Effector memory CD4-positive, alpha-beta T cell (primary cell): ENCODE results near the gene AHNAK.

Experiments used
- DNase-seq, 3 donors: peaks; one replicate each; pipeline ENCODE4 v3.0.0-alpha.2; 2020
- H3K27ac ChIP-seq: 2 replicates; pipeline ENCODE4 v1.7.0; 2013; ENCODE audit warnings: mild to moderate bottlenecking, low read length, moderate library complexity; ENCODE audit not compliant: insufficient read depth, poor library complexity, severe bottlenecking
- H3K27me3 ChIP-seq: replicated peaks from 2 replicates; pipeline ENCODE4 v1.7.0; 2013; ENCODE audit warnings: mild to moderate bottlenecking, low read length; ENCODE audit not compliant: insufficient read depth, control insufficient read depth, poor library complexity, severe bottlenecking
- H3K36me3 ChIP-seq: 2 replicates; pipeline ENCODE4 v1.7.0; 2013; ENCODE audit warnings: mild to moderate bottlenecking, low read length, moderate library complexity; ENCODE audit not compliant: control insufficient read depth, insufficient read depth
- H3K4me1 ChIP-seq: 2 replicates; pipeline ENCODE4 v1.7.0; 2013; ENCODE audit warnings: low read length, mild to moderate bottlenecking; ENCODE audit not compliant: control insufficient read depth, insufficient read depth, poor library complexity, severe bottlenecking
- H3K4me3 ChIP-seq: 2 replicates; pipeline ENCODE4 v1.7.0; 2013; ENCODE audit warnings: low read length, low read depth, mild to moderate bottlenecking; ENCODE audit not compliant: insufficient read depth, poor library complexity, severe bottlenecking
- H3K9me3 ChIP-seq: 2 replicates; pipeline ENCODE4 v1.7.0; 2013; ENCODE audit warnings: mild to moderate bottlenecking, low read length, moderate library complexity; ENCODE audit not compliant: control insufficient read depth

The AHNAK gene

DNA sequence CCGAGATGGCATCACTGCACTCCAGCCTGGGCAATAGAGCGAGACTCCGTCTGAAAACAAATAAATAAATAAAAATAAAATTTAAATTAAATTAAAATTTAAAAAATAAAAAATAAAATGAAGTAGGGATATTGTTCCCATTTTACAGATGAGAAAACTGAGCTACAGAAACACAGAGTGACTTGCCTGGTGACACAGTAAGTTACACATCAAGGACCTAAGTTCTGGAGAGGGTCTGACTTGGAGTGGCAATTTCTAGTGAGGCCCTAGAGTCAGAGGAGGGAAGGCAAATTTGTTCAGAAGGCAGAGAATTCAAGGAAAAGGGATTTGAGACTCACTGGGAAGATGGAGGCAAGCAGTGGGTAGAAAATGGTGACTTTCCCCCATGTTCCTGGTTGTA, 125.7 kb downstream of the AHNAK start:
- Histone ChIP-seq H3K4me1 (no peaks in the 10 kb centered on the region), H3K4me3 (no peak overlapping the region), H3K27ac (no peak overlapping the region), H3K27me3 (no peaks in the 10 kb centered on the region), H3K9me3 (no peaks in the 10 kb centered on the region), H3K36me3 (no peaks in the 10 kb centered on the region)
- no peak for DNase-seq

DNA sequence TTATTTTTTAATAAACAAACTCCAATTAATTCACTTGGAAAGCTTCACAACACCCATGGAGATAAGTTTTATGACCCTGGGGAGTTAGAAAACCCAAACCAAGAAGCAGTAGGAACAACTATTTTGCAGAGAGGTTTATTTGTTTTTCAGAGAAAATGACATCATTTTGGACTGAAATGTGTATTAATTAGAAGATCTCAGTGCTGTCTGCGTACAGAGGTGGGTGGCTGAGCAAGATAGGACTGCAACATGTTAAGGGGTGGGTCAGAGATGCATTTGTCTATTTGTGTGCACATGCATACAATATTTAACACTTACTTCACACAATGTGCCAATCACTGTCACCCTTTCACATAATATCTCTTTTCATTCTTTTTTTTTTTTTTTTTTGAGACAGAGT, 126.7 kb downstream of the AHNAK start:
- Histone ChIP-seq H3K4me3 (no peak overlapping the region), H3K9me3 (no peaks in the 10 kb centered on the region), H3K27ac (no peak overlapping the region), H3K36me3 (no peaks in the 10 kb centered on the region), H3K27me3 (no peaks in the 10 kb centered on the region), H3K4me1 (no peaks in the 10 kb centered on the region)
- DNase-seq: no peak

DNA sequence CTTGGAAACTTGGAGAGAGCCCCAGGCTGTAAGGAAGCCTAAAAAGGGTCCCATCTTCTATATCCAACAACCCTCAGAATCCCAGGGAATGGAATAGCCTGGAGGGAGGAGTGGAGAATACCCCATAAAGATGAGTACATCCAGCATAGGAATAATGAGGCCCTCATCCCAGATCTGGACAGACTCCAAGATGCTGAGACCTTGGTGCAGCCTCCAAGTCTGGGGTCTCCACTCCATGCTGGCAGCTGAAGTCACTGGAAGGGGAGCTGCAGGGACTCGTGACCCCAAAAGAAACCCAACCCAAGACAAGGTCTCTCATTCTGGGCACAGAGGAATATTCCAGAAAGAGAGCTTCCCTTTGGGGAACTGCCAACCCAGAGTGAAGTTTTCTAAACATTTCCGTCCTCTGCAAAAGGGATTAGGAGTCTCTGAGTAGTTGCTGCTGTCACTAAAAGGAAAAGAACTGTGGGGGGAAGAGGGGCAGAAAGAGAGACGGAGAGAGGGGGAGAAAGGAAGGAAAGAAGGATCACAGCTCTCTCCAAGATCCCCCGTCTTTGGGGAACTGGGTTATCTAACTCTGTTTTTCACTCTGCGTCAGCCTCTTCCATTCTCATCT, 127.2 kb downstream of the AHNAK start:
- Histone ChIP-seq H3K4me1 (no peaks in the 10 kb centered on the region), H3K36me3 (no peaks in the 10 kb centered on the region), H3K9me3 (no peaks in the 10 kb centered on the region), H3K27me3 (no peaks in the 10 kb centered on the region), H3K27ac (no peak overlapping the region), H3K4me3 (no peak overlapping the region)
- no peak for DNase-seq

DNA sequence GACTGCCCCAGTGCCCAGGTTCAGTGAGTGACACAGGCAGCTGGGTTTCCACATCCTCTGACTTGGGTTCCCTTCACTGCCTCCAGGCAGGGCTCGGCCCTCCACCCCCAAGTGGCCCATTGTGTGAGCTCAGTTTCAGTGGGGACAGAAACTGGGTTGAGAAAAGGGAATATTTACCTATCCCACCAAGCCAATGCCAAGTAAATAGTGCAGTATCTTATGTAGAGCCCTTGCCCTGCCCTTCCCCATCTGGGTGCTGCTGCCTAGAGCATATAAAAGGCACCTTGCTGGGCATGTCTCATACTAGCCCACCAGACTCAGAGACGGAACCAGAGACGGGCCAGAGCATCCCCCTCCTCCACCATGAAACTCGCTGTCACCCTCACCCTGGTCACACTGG, 127.9 kb downstream of the AHNAK start, which contains the start of gene SCGB1A1:
TSS of gene SCGB1A1 (plus strand) at position 301 of the 400 bp plus-strand sequence. CDS start at position 364, 63 bp downstream.
- H3K9me3 ChIP-seq: no peaks in the 10 kb centered on the region
- no peaks in the 10 kb centered on the region for H3K36me3 ChIP-seq
- H3K4me1 ChIP-seq: no peaks in the 10 kb centered on the region
- H3K4me3 ChIP-seq: no peak within 1 kb of the TSS
- H3K27me3 ChIP-seq: no peaks in the 10 kb centered on the region
- DNase-seq: no peak
- H3K27ac ChIP-seq: no peak within 1 kb of the TSS

DNA sequence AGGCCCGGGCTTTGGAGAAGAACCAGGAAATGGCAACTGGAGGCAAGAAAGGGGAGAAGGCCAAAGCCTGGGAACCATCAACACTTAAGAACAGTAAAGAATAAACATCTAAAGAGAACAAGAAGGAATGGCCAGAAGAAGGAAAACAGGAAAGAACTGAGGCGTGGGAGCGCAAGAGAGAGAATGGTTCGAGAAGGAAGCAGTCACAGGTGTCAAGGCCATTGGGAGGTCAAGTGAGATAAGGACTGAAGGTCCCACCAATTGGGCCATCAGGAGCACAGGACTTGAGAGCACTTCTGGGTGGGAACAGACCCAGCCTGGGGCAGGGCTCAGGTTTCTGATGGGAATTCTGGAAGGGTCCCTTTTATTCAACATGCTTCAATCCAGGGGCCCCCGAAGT, 128.5 kb downstream of the AHNAK start:
- Histone ChIP-seq H3K9me3 (no peaks in the 10 kb centered on the region), H3K4me1 (no peaks in the 10 kb centered on the region), H3K27ac (no peak overlapping the region), H3K4me3 (no peak overlapping the region), H3K27me3 (no peaks in the 10 kb centered on the region), H3K36me3 (no peaks in the 10 kb centered on the region)
- no peak for DNase-seq

DNA sequence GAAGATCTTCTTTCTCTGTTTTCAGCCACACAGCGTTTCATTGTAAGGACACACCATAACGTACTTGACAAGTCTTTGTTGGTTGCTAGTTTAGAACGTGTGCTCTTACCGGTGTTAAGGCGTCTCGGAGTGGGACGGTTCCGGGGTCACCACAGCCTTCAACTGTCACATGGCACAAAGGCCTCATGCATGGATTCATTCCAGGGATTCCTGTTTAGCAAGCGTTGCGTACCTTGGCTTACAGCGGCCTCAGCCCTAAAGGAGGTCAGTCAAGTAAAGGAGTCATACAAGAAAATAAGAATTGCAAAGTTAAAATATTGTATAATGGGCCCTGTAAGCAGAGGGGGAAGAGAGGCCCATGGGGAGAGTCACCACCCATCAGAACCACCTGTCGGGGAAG, 130.0 kb downstream of the AHNAK start:
- no peak for DNase-seq
- no peaks in the 10 kb centered on the region for H3K4me1 ChIP-seq
- no peaks in the 10 kb centered on the region for H3K9me3 ChIP-seq
- no peaks in the 10 kb centered on the region for H3K27me3 ChIP-seq
- no peak overlapping the region for H3K27ac ChIP-seq
- no peaks in the 10 kb centered on the region for H3K36me3 ChIP-seq
- H3K4me3 ChIP-seq: no peak overlapping the region

DNA sequence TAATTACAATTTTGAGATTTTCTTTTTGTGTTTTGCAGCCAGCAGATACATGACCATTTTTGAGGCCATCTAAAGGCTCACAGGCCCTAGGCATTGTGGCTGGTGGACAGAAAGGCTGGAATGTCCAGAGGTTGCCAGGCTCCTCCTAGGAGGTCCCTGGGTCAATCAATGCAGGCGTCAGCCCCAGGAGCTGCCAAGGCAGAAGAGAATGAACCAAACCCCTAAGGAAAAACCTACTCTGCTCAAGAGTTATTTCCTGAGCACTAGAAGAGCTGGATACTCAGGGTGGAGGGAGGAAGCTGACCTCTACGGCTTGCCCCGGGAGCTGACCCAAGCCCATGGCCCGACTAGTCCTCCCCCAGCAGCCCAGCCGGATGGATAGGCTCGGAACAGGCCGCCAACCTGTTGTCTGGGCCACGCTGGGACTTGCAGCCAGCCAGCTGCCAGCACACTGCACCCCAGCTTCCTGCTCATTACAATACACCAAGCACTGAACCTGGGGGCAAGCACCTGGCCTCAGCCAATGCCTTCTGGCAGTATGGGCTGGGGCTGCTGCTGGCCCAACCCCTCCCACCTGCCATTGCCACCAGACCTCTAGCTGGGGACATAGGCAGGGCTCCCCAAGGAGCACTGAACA, 133.4 kb downstream of the AHNAK start:
- Histone ChIP-seq H3K4me1 (no peaks in the 10 kb centered on the region), H3K27me3 (no peaks in the 10 kb centered on the region), H3K27ac (no peak overlapping the region), H3K9me3 (no peaks in the 10 kb centered on the region), H3K4me3 (no peak overlapping the region), H3K36me3 (no peaks in the 10 kb centered on the region)
- no peak for DNase-seq

DNA sequence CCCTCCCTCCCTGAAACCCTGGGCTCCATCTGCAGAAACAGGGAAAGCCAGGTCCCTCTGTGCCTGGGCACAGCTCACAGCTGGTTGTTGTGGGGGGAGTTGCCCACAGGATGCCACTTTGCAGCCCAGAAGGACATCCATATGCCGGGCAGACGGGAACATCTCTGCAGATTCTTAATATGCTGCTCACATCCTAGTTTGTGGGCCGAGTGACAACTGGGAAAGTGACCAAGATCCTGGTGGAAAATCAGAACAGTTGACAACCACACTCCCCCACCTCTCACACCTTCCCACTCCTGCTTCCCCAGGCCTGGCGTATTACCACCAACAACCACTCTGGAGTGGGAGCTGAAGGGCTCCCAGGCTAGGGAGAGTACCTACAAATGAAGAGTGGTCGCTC, 135.1 kb downstream of the AHNAK start:
- Histone ChIP-seq H3K4me1 (no peaks in the 10 kb centered on the region), H3K36me3 (no peaks in the 10 kb centered on the region), H3K27me3 (no peaks in the 10 kb centered on the region), H3K4me3 (no peak overlapping the region), H3K27ac (no peak overlapping the region), H3K9me3 (no peaks in the 10 kb centered on the region)
- DNase-seq: no peak

DNA sequence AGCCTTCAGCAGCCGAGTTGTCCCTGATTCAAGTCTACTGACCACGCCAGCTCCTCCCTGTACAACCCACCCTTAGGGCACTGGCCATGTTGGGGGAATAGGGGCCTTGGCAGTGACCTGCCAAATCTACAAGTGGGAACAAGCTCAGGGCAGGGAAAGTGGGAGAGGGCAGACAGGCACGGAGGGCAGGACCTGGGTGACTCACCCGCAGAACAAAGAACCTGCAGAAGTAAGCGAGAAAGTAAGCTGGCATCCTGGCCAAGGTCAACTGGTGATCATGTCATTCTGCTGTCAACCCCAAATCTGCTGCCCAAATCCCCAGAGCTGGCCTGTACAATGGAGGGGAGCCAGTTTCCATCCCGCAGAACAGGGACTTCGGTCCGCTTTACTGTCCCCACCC, 135.6 kb downstream of the AHNAK start:
- Histone ChIP-seq H3K36me3 (no peaks in the 10 kb centered on the region), H3K9me3 (no peaks in the 10 kb centered on the region), H3K27me3 (no peaks in the 10 kb centered on the region), H3K4me3 (no peak overlapping the region), H3K4me1 (no peaks in the 10 kb centered on the region), H3K27ac (no peak overlapping the region)
- no peak for DNase-seq

DNA sequence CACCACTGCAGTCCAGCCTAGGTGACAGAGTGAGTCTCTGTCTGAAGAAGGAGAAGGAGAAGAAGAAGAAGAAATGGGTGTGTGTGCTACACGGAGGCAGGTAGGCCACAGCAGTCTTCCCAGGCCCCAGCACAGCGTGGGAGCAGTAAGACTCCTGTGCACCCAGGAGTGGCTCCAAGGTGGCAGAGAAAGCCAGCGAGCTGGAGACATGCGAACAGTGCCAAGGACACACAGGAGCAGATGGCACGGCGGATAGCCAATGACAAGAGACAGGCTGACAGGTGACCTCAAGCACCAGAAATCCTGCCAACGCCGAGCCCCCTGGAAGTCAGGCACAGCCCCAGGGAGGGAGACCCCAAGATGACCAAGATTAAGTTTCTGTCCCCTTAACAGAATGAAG, 136.8 kb downstream of the AHNAK start:
- no peak for DNase-seq
- H3K9me3 ChIP-seq: no peaks in the 10 kb centered on the region

More for the DNA sequence above, 136.8 kb downstream of the AHNAK start:
- no peak overlapping the region for H3K27ac ChIP-seq
- H3K4me3 ChIP-seq: no peak overlapping the region
- H3K4me1 ChIP-seq: no peaks in the 10 kb centered on the region
- H3K36me3 ChIP-seq: no peaks in the 10 kb centered on the region
- H3K27me3 ChIP-seq: no peaks in the 10 kb centered on the region
